GM12878 (cell line): Measurements from ENCODE around the gene RBKS. TPM values are rescaled to one million over a fixed set of nuclear protein-coding genes. Genes with fewer than 3 reads are reported as not detected.

Source experiments
- ATF3 ChIP-seq: IDR thresholded peaks from 2 replicates; pipeline ENCODE4 v1.6.1; 2011; ENCODE audit warnings: low read depth, mild to moderate bottlenecking, low read length, moderate library complexity, borderline replicate concordance; ENCODE audit errors: extremely low read depth
- CEBPB ChIP-seq, 2 experiments: fragments of 150-350 bp in 1 of 2; IDR thresholded peaks; 2 replicates each; pipeline ENCODE4 v1.6.1; 2012 to 2014; ENCODE audit warnings: low read depth in 2 of 2, low read length in 2 of 2, borderline replicate concordance in 1 of 2, inconsistent platforms in 1 of 2
- CHD2 ChIP-seq: IDR thresholded peaks from 2 replicates; pipeline ENCODE4 v1.6.1; 2011; ENCODE audit warnings: low read depth, low read length, improper control_type of control experiment, borderline replicate concordance
- CREB1 ChIP-seq: IDR thresholded peaks from 2 replicates; pipeline ENCODE4 v1.6.1; 2012; ENCODE audit warnings: low read depth, mild to moderate bottlenecking, inconsistent platforms
- E2F8 ChIP-seq: fragments of 450-650 bp; IDR thresholded peaks from 2 replicates; pipeline ENCODE4 v1.6.1; 2018; ENCODE audit warnings: mild to moderate bottlenecking, low read depth, moderate library complexity; ENCODE audit not compliant: partially characterized antibody
- IKZF2 ChIP-seq, 2 experiments: fragments of 450-650 bp; IDR thresholded peaks; 2 replicates each; pipeline ENCODE4 v1.6.1; 2017; ENCODE audit warnings: mild to moderate bottlenecking in 2 of 2, moderate library complexity in 2 of 2
- MLLT1 ChIP-seq: fragments of 450-650 bp; IDR thresholded peaks from 2 replicates; pipeline ENCODE4 v1.6.1; 2016; ENCODE audit warnings: mild to moderate bottlenecking
- MYB ChIP-seq: fragments of 150-350 bp; IDR thresholded peaks from 2 replicates; pipeline ENCODE4 v1.6.1; 2014; ENCODE audit warnings: mild to moderate bottlenecking, low read depth, low read length, borderline replicate concordance
- POLR2A ChIP-seq: IDR thresholded peaks from 2 replicates; pipeline ENCODE4 v1.6.1; 2011; ENCODE audit warnings: low read depth, mild to moderate bottlenecking, low read length
- SP1 ChIP-seq: IDR thresholded peaks from one replicate; pipeline ENCODE4 v1.6.1; 2011; ENCODE audit warnings: low read depth, low read length
- ZNF217 ChIP-seq: fragments of 450-650 bp; IDR thresholded peaks from 2 replicates; pipeline ENCODE4 v1.6.1; 2017; ENCODE audit warnings: antibody characterized with exemption, mild to moderate bottlenecking
- ZSCAN29 ChIP-seq: fragments of 450-650 bp; IDR thresholded peaks from 2 replicates; pipeline ENCODE4 v1.6.1; 2017; ENCODE audit warnings: mild to moderate bottlenecking, moderate library complexity
- polyA plus RNA-seq, 11 experiments: library from polyadenylated mRNA; depleted of rRNA in 4 of 11; unstranded in 6 of 11; stranded (reverse) in 5 of 11; fragments of >200 nt; fragmentation: Nextera tagmentation in 4 of 11; fragmentation: Illumina TruSeq in 1 of 11; extraction: Ambion mirVana in 4 of 11; extraction: Trizol in 1 of 11; gene quantifications; 1 replicate in 1 of 11; 2 replicates in 10 of 11; pipeline versions ENCODE4 v1.2.1 to v1.2.3, GENCODE V29; 2011 to 2016; ENCODE audit warnings: inconsistent platforms in 2 of 11, missing spikeins in 2 of 11, low read depth in 1 of 11
- total RNA-seq, 4 experiments: library from RNA; depleted of rRNA in 3 of 4; stranded (reverse); fragments of >200 nt in 3 of 4; fragmentation: Illumina TruSeq in 1 of 4; extraction: Trizol in 1 of 4; gene quantifications; 2 replicates each; pipeline versions ENCODE4 v1.2.1 to v1.2.3, GENCODE V29; 2013 to 2021

RBKS gene
- total and polyA plus RNA-seq, 10 of the 15 experiments (the other 5 are each of a cell fraction or from before 2014, with no cell fraction given), result 0.39 to 1.8 (median 1.0) TPM

- TF ChIP-seq ATF3 (no peak), MYB (no peak), POLR2A (no peak), CEBPB (IDR thresholded peaks at IDR 0.05; ENCODE audit: borderline replicate concordance in 1 of 2, low read depth in 2 of 2, low read length in 2 of 2) (no peak), MLLT1 (no peak), SP1 (no peak), E2F8 (no peak), IKZF2 (IDR thresholded peaks at IDR 0.05) (no peak), CHD2 (no peak), CREB1 (no peak), ZNF217 (no peak), ZSCAN29 (no peak)
- TF ChIP-seq, all 136 proteins: peak for 0
These were observed 1.4 kb downstream of the RBKS start (continued) for GRCh38 chr2:27888790-27889189.
